GM12873 (cell line): Measurements from ENCODE around the gene EML1.

ENCODE experiments used
- TF ChIP-seq, protein P1 (sequence below): IDR thresholded peaks from 2 replicates; pipeline ENCODE4 v1.5.1; 2012; ENCODE audit warnings: low read depth, mild to moderate bottlenecking, moderate library complexity, low read length, control low read depth; ENCODE audit not compliant: insufficient read depth; ENCODE audit errors: missing control alignments

The EML1 gene

DNA sequence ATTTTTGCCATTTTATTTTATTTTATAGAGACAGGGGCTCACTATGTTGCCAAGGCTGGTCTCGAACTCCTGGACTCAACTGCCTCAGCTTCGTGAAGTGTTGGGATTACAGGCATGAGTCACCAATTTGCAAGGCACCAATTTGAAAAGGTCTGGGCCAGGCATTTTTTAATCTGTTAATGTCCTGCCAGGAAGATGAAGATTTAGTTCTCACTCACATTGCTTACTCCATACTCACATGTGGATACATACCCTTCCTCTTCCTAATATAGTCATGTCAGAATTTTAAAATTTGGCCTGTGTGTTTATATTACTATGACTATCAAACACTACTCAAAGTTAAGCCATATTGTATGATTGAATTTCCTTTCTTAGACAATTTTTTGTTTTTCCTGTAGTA, 15.3 kb upstream of the EML1 start:
- TF ChIP-seq, protein P1, sequence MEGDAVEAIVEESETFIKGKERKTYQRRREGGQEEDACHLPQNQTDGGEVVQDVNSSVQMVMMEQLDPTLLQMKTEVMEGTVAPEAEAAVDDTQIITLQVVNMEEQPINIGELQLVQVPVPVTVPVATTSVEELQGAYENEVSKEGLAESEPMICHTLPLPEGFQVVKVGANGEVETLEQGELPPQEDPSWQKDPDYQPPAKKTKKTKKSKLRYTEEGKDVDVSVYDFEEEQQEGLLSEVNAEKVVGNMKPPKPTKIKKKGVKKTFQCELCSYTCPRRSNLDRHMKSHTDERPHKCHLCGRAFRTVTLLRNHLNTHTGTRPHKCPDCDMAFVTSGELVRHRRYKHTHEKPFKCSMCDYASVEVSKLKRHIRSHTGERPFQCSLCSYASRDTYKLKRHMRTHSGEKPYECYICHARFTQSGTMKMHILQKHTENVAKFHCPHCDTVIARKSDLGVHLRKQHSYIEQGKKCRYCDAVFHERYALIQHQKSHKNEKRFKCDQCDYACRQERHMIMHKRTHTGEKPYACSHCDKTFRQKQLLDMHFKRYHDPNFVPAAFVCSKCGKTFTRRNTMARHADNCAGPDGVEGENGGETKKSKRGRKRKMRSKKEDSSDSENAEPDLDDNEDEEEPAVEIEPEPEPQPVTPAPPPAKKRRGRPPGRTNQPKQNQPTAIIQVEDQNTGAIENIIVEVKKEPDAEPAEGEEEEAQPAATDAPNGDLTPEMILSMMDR, result no peak

DNA sequence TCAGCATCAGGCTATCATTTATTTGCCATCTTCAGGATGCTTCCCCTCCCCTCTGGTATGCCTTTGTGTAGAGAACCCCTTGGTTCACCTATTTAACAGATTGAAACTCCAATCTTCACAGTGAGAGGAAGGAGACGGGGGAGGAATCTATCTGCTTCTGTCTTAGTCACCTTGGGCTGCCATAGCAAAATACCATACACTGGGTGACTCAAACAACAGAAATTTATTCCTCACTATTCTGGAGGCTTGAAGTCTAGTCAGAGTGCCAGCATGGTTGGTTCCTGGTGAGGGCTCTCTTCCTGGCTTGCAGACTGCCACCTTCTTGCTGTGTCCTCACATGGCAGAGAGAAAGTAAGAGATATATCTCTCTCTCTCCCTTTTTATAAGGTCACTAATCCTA, 13.5 kb upstream of the EML1 start:
- TF ChIP-seq, protein P1, result no peak

DNA sequence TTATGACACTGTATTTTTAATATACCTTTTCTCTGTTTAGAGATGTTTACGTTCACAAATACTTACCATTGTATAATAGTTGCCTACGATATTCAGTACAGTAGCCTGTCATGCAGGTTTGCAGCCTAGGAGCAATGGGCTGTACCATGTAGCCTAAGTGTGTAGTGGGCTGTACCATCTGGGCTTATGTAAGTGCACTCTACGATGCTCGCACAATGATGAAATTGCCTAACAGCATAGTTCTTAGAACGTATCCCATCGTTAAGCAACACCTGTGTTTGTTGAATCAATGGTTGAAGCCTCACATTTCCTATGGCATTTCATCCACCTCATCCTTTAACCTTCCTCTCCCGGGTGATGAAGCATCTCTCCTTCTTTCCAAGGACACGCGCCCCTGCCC, 12.5 kb upstream of the EML1 start:
- TF ChIP-seq, protein P1, result no peak

DNA sequence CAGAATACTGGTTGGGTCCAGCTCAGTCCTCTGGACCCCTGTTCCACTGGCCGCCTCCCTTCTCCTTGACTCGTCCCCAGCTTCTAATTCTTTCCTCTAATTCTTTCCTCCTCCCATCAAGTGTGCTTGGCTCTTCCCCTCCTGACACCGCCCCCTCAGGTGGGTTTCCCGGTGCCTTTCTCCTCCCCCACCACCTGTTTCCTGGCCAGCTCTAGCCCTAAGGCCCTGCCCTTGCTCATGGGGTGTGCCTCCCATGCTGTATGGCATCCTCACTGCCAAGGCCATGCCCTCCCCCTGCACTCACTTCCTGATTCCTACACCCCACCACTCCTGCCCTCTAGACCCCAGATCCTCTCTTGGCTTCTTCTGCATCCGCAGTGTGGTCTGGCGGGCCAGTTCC, 12.1 kb upstream of the EML1 start:
- TF ChIP-seq, protein P1, result no peak

DNA sequence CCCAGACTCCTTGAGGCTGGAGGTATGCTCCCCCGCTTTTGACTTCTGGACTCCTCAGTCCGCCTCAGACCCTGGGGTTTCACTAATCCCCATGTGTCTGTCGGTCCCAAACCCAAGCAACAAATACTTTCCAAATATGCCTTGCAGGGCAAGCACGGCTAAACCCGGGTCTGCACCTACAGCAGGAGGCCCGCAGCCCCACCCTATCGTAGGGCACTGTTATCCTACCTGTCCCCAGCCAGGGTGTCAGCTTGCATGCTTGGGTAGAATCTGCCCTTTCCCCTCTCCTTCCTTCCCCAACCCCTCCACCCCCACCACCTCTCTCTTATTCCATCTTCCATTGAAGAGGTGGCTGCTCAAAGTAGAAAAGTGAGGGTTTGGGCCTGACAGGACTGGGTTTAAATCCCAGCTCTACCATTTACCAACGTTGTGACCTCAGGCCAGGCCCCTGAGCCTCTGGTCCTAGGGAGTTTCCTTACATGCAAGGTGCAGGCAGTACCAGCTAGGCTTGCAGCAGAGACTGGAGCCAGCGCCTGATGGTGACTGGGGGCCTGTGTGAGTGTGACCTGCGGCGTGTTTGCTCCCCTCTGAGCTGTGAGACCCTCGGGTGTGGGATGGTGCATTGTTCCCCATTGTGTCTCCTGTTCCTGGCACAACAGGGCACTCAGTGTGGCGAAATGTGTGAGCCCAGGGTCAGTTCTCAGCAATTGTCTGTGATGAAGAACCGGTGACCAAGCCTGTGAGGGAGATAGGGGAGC, 11.2 kb upstream of the EML1 start:
- TF ChIP-seq, protein P1, result no peak

DNA sequence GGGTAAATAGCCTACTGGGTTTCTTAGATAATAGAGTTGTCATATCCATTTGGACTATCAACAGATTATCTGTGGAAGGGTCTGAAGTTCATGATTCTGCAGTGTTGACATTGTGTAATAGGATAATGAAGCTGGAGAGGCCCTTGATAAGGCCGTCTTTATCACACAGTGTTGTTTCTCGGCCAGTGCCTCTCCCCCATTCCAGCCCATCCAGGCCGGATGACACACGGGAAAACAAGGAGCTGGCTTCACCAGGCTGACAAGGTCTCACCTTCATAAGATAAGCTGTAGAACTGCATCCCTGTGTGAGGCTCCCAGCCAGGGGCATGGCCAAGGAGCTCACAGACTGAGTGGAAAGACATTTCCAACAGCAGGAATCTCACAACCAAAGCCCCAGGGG, 8.7 kb upstream of the EML1 start:
- TF ChIP-seq, protein P1, result no peak

DNA sequence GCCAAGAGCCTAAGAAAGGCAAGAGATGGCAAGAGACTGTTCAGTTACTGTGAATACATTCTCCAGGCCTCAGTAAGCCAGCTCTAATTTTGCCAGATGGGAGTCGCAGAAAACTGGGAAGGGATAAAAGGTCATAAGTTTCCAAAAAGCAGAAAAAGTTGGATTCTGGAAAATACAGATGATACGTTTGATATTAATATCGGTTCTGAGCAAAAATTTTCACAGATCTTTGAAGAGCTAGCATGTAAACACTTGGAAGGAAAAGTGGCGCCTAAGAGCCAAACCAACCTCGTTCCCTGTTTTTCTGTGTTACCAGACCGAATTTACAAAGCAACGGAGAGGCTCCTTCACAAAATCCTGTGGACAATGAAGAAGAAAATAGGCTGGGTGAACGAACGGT, 7.8 kb upstream of the EML1 start:
- TF ChIP-seq, protein P1, result no peak
